H9 (cell line): ENCODE results near the gene FAM83C. TPM values are rescaled to one million over a fixed set of nuclear protein-coding genes. Genes with fewer than 3 reads are reported as not detected.
"Not testable (repeated sequence)": the region's sequence is repeated elsewhere in the genome, so short reads cannot be mapped to it uniquely, and the experiment has no call there.

Experiments
- DNase-seq: peaks from one replicate; pipeline ENCODE4 v3.0.0-alpha.2; 2017
- H2AFZ ChIP-seq: one replicate; pipeline ENCODE4 v1.6.1; 2013; ENCODE audit warnings: mild to moderate bottlenecking, low read length, control low read depth, moderate library complexity
- H2AK5ac ChIP-seq: 2 replicates; pipeline ENCODE4 v1.6.1; 2013; ENCODE audit warnings: low read length, control low read depth, mixed read lengths; ENCODE audit not compliant: insufficient read length
- H2BK120ac ChIP-seq: one replicate; pipeline ENCODE4 v1.6.1; 2013; ENCODE audit warnings: low read depth, mild to moderate bottlenecking, low read length, control low read depth, inconsistent platforms; ENCODE audit not compliant: poor library complexity, severe bottlenecking
- H2BK12ac ChIP-seq: 2 replicates; pipeline ENCODE4 v1.6.1; 2013; ENCODE audit warnings: low read length, control low read depth, mixed read lengths, low read depth; ENCODE audit not compliant: insufficient read length
- H2BK15ac ChIP-seq: 2 replicates; pipeline ENCODE4 v1.6.1; 2013; ENCODE audit warnings: low read depth, low read length, control low read depth
- H2BK20ac ChIP-seq: one replicate; pipeline ENCODE4 v1.6.1; 2013; ENCODE audit warnings: low read depth, mild to moderate bottlenecking, low read length, control low read depth, inconsistent platforms; ENCODE audit not compliant: poor library complexity, severe bottlenecking
- H2BK5ac ChIP-seq: 2 replicates; pipeline ENCODE4 v1.6.1; 2013; ENCODE audit warnings: low read length, control low read depth, mixed read lengths; ENCODE audit not compliant: insufficient read length
- H3K14ac ChIP-seq: 2 replicates; pipeline ENCODE4 v1.6.1; 2013; ENCODE audit warnings: low read length, control low read depth; ENCODE audit not compliant: insufficient read depth
- H3K18ac ChIP-seq: 2 replicates; pipeline ENCODE4 v1.6.1; 2013; ENCODE audit warnings: low read depth, mild to moderate bottlenecking, mixed read lengths, low read length, control low read depth; ENCODE audit not compliant: insufficient read length
- H3K23ac ChIP-seq: 2 replicates; pipeline ENCODE4 v1.6.1; 2013; ENCODE audit warnings: low read length, control low read depth, mixed read lengths, low read depth; ENCODE audit not compliant: insufficient read length
- H3K23me2 ChIP-seq: 2 replicates; pipeline ENCODE4 v1.6.1; 2013; ENCODE audit warnings: low read depth, mild to moderate bottlenecking, mixed read lengths, low read length, control low read depth; ENCODE audit not compliant: insufficient read length, poor library complexity, severe bottlenecking
- H3K27ac ChIP-seq: 2 replicates; pipeline ENCODE4 v1.5.1; 2013; ENCODE audit warnings: low read length, control low read depth, mixed read lengths, low read depth; ENCODE audit not compliant: insufficient read length
- H3K27me3 ChIP-seq: 2 replicates; pipeline ENCODE4 v1.6.1; 2013; ENCODE audit warnings: low read length, control low read depth, inconsistent platforms; ENCODE audit not compliant: insufficient read depth
- H3K4ac ChIP-seq: 2 replicates; pipeline ENCODE4 v1.6.1; 2013; ENCODE audit warnings: low read depth, mild to moderate bottlenecking, control low read depth, inconsistent platforms, low read length, moderate library complexity
- H3K4me1 ChIP-seq: 2 replicates; pipeline ENCODE4 v1.6.1; 2013; ENCODE audit warnings: low read length, control low read depth, inconsistent platforms; ENCODE audit not compliant: insufficient read depth
- H3K4me2 ChIP-seq: 2 replicates; pipeline ENCODE4 v1.6.1; 2013; ENCODE audit warnings: low read length, control low read depth, mixed read lengths; ENCODE audit not compliant: insufficient read length, insufficient read depth
- H3K56ac ChIP-seq: 2 replicates; pipeline ENCODE4 v1.6.1; 2013; ENCODE audit warnings: low read depth, mild to moderate bottlenecking, mixed read lengths, low read length, control low read depth; ENCODE audit not compliant: insufficient read length
- H3K79me1 ChIP-seq: 2 replicates; pipeline ENCODE4 v1.6.1; 2013; ENCODE audit warnings: low read depth, mild to moderate bottlenecking, moderate library complexity, low read length, control low read depth, inconsistent platforms; ENCODE audit not compliant: insufficient read depth, poor library complexity, severe bottlenecking
- H3K79me2 ChIP-seq: 2 replicates; pipeline ENCODE4 v1.6.1; 2013; ENCODE audit warnings: low read length, control low read depth, inconsistent platforms; ENCODE audit not compliant: insufficient read depth
- H3K9ac ChIP-seq: 2 replicates; pipeline ENCODE4 v1.6.1; 2013; ENCODE audit warnings: low read length, control low read depth, mixed read lengths; ENCODE audit not compliant: insufficient read length; ENCODE audit errors: extremely low read depth
- H3K9me3 ChIP-seq: one replicate; pipeline ENCODE4 v1.6.1; 2013; ENCODE audit warnings: low read depth, low read length, inconsistent platforms; ENCODE audit not compliant: control insufficient read depth
- H3T11ph ChIP-seq: one replicate; pipeline ENCODE4 v1.6.1; 2013; ENCODE audit warnings: mild to moderate bottlenecking, low read length, control low read depth, inconsistent platforms
- H4K20me1 ChIP-seq: one replicate; pipeline ENCODE4 v1.6.1; 2013; ENCODE audit not compliant: control insufficient read depth, insufficient read length, insufficient read depth
- H4K5ac ChIP-seq: 2 replicates; pipeline ENCODE4 v1.6.1; 2013; ENCODE audit warnings: low read depth, mild to moderate bottlenecking, mixed read lengths, low read length, control low read depth; ENCODE audit not compliant: insufficient read length
- H4K8ac ChIP-seq: replicated peaks from 2 replicates; pipeline ENCODE4 v1.6.1; 2013; ENCODE audit warnings: low read length, control low read depth, mixed read lengths, low read depth; ENCODE audit not compliant: insufficient read length
- H4K91ac ChIP-seq: 2 replicates; pipeline ENCODE4 v1.6.1; 2013; ENCODE audit warnings: low read depth, mild to moderate bottlenecking, moderate library complexity, mixed read lengths, low read length, control low read depth; ENCODE audit not compliant: insufficient read length
- H3K27ac Mint-ChIP-seq, 3 experiments: 2 replicates in 2 of 3; 3 replicates in 1 of 3; pipeline ENCODE4 v1.8.0; 2020 to 2021; ENCODE audit warnings: mixed read lengths in 3 of 3, mild to moderate bottlenecking in 1 of 3, moderate library complexity in 1 of 3
- H3K27me3 Mint-ChIP-seq: 2 replicates; pipeline ENCODE4 v1.8.0; 2021; ENCODE audit warnings: low read depth, mild to moderate bottlenecking, moderate library complexity, mixed read lengths
- H3K36me3 Mint-ChIP-seq, 3 experiments: 2 replicates in 2 of 3; 3 replicates in 1 of 3; pipeline ENCODE4 v1.8.0; 2020 to 2021; ENCODE audit warnings: low read depth in 3 of 3, mixed read lengths in 3 of 3; ENCODE audit not compliant: insufficient read depth in 1 of 3
- H3K4me1 Mint-ChIP-seq, 2 experiments: 2 replicates each; pipeline ENCODE4 v1.8.0; 2020; ENCODE audit warnings: mixed read lengths in 2 of 2
- H3K4me3 Mint-ChIP-seq, 2 experiments: 2 replicates in 1 of 2; 3 replicates in 1 of 2; pipeline ENCODE4 v1.8.0; 2020 to 2021; ENCODE audit warnings: mild to moderate bottlenecking in 2 of 2, mixed read lengths in 2 of 2, moderate library complexity in 1 of 2
- H3K9me3 Mint-ChIP-seq, 2 experiments: 2 replicates in 1 of 2; 3 replicates in 1 of 2; pipeline ENCODE4 v1.8.0; 2020; ENCODE audit warnings: mild to moderate bottlenecking in 2 of 2, mixed read lengths in 2 of 2, moderate library complexity in 1 of 2
- CTCF ChIP-seq: fragments of 200-600 bp; sonication (generic); conservative IDR thresholded peaks from 3 replicates; pipeline ENCODE4 v1.8.0; 2021; ENCODE audit warnings: antibody characterized with exemption, mild to moderate bottlenecking
- WGBS: extraction: QIAGEN DNeasy Blood & Tissue Kit; methylation state at CpG from one replicate; pipeline ENCODE4 v1.1.7; 2013; ENCODE audit warnings: missing lambda C conversion rate, low lambda C conversion rate, mixed read lengths; ENCODE audit not compliant: insufficient read length; ENCODE audit errors: extremely low coverage; 5-methylcytosine and 5-hydroxymethylcytosine counted together
- total RNA-seq: library from RNA; stranded (reverse); gene quantifications from 2 replicates; pipeline ENCODE4 v1.2.1, GENCODE V29; 2021

Gene FAM83C
- total RNA-seq, 1 experiment from 2014 or later, result not detected

- H3K9ac ChIP-seq, result peak overlapping the region; percentile 54
- H4K91ac ChIP-seq, result peak overlapping the region; percentile 93
- H4K8ac ChIP-seq, H3K9me3 Mint-ChIP-seq, H3K9me3 ChIP-seq, H3K27me3 Mint-ChIP-seq, H2AK5ac ChIP-seq, H3K23me2 ChIP-seq, H3K79me1 ChIP-seq, H4K20me1 ChIP-seq, H3K79me2 ChIP-seq, H2AFZ ChIP-seq, H2BK15ac ChIP-seq, H3K23ac ChIP-seq, H2BK20ac ChIP-seq, H3K27me3 ChIP-seq: not testable (repeated sequence)
- H2BK5ac ChIP-seq, result peak overlapping the region; percentile 91
- H3K27ac Mint-ChIP-seq, result peak overlapping the region; percentile 99 to 100 (median 99)
- H2BK12ac ChIP-seq, result peak overlapping the region; percentile 88
- H3T11ph ChIP-seq, result peak overlapping the region; percentile 48
- H3K27ac ChIP-seq, result peak overlapping the region; percentile 94
- peak overlapping the region; percentile 91 for H3K4ac ChIP-seq
- peak overlapping the region; percentile 9 for H3K4me2 ChIP-seq
- peak overlapping the region; percentile 61 for H2BK120ac ChIP-seq
- peak overlapping the region; percentile 45 to 73 for H3K4me3 Mint-ChIP-seq
- H3K18ac ChIP-seq, result peak overlapping the region; percentile 96
- peak overlapping the region; percentile 2 for H3K56ac ChIP-seq
- H3K36me3 Mint-ChIP-seq, result peaks cover 0 to 41% (median 15%) of the 10 kb centered on the region in 3 experiments; a peak in 5 of 7 replicates
- H3K4me1 ChIP-seq, result peaks cover 13% of the 10 kb centered on the region; the same call in 1 of the 2 replicates
- H4K5ac ChIP-seq, result peak overlapping the region; percentile 46
- H3K14ac ChIP-seq, result peak overlapping the region; percentile 93
- H3K4me1 Mint-ChIP-seq, result peaks cover 67 to 69% of the 10 kb centered on the region in 2 experiments
- TF ChIP-seq CTCF, result peak; percentile 27; the same call in 2 of the 3 replicates
- DNase-seq, result peak; percentile 88
- WGBS, result no CpG with 5 or more reads among the region's 8 CpGs
These were observed 29.3 kb downstream of the FAM83C start for GRCh38 chr20:35262731-35263531.

DNA sequence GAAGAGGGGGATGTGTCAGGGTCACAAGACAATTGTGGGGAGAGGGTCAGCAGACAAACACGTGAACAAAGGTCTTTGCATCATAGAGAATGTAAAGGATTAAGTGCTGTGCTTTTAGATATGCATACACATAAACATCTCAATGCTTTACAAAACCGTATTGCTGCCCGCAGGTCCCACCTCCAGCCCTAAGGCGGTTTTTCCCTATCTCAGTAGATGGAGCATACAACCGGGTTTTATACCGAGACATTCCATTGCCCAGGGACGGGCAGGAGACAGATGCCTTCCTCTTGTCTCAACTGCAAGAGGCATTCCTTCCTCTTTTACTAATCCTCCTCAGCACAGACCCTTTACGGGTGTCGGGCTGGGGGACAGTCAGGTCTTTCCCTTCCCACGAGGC lies 29.9 kb downstream of the FAM83C start:
- H3K27ac ChIP-seq, result peak overlapping the region; percentile 82
- peak overlapping the region; percentile 95 to 99 (median 96); a peak in 6 of 7 replicates for H3K27ac Mint-ChIP-seq

More for the DNA sequence above, 29.9 kb downstream of the FAM83C start:
- H2BK20ac ChIP-seq, H3K27me3 Mint-ChIP-seq, H3K4ac ChIP-seq, H3K27me3 ChIP-seq, H4K20me1 ChIP-seq, H3K9me3 ChIP-seq, H2BK120ac ChIP-seq, H2AFZ ChIP-seq, H3K79me1 ChIP-seq, H2BK5ac ChIP-seq, H3K23ac ChIP-seq, H4K8ac ChIP-seq, H3K14ac ChIP-seq, H4K5ac ChIP-seq, H3K9me3 Mint-ChIP-seq, H4K91ac ChIP-seq, H2BK15ac ChIP-seq, H3T11ph ChIP-seq, H3K4me2 ChIP-seq, H3K56ac ChIP-seq, H3K79me2 ChIP-seq, H3K23me2 ChIP-seq, H3K18ac ChIP-seq, H3K9ac ChIP-seq, H2AK5ac ChIP-seq, H2BK12ac ChIP-seq: not testable (repeated sequence)
- Mint-ChIP-seq H3K36me3 (peaks cover 0 to 36% (median 10%) of the 10 kb centered on the region in 3 experiments; a peak in 4 of 7 replicates), H3K4me3 (peak overlapping the region in 1 of 2 experiments; percentile 63; a peak in 2 of 5 replicates), H3K4me1 (peaks cover 69 to 75% of the 10 kb centered on the region in 2 experiments)
- no CpG with 5 or more reads among the region's 10 CpGs for WGBS
- H3K4me1 ChIP-seq, result peaks cover 13% of the 10 kb centered on the region; the same call in 1 of the 2 replicates
- DNase-seq, result peak; percentile 59
